Fibroblast of lung (primary cell): ENCODE measurements around the gene SIRPB1.

Experiments
- EZH2 ChIP-seq: IDR thresholded peaks from 2 replicates; pipeline ENCODE4 v1.5.1; 2012; ENCODE audit warnings: low read length, control low read depth, mild to moderate bottlenecking; ENCODE audit errors: missing control alignments
- TF ChIP-seq, protein P1 (sequence below), 2 donors: IDR thresholded peaks in 1 of 2; conservative IDR thresholded peaks in 1 of 2; 1 replicate in 1 of 2; 2 replicates in 1 of 2; pipeline ENCODE4 v1.5.1; 2011 to 2012; ENCODE audit warnings: low read length in 2 of 2, control low read depth in 1 of 2, inconsistent platforms in 1 of 2, low read depth in 1 of 2, mild to moderate bottlenecking in 1 of 2

DNA sequence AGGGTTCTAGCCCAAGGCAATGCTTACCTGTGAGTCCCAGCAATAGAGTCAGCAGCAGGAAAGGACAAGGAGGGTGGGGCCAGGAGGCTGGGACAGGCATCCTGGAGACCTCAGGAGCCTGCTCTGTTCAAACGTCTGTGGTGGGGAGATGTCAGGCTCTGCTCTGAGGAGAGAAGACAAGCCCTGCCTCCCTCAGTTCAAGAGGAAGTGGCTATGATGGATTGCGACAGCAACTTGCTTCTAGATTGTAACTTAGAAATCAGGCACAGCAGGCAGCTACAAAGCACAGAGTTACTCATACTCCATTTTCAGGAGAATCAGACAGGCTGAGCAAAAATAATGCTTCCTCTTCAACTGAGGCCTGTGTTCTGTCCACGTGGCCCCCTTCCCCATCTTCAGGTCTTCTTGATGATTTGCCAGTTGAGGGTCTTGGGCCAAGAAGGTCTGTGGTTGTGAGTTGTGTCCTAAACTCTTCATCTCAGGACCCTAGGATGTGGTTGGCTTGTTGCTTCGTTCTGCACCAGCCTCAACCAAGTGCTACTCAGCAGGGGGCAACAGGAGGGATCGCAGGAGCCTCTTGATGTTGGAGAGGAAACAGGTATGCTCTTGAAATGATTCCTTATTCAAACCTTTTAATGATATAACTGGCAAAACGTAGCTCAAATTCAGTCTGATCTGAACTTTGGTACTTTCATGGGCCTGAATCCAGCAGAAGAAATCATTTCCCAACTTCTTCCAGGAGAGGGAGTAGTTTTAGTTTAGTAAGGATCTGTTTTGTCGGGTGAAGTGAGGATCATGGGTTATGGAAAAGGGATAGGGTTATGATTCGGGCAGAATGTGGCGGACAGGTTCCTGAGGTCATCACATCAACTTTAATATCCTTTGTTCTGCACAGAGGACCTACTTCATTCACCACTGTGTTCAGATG lies 31.0 kb downstream of the SIRPB1 start:
- TF ChIP-seq, protein P1, sequence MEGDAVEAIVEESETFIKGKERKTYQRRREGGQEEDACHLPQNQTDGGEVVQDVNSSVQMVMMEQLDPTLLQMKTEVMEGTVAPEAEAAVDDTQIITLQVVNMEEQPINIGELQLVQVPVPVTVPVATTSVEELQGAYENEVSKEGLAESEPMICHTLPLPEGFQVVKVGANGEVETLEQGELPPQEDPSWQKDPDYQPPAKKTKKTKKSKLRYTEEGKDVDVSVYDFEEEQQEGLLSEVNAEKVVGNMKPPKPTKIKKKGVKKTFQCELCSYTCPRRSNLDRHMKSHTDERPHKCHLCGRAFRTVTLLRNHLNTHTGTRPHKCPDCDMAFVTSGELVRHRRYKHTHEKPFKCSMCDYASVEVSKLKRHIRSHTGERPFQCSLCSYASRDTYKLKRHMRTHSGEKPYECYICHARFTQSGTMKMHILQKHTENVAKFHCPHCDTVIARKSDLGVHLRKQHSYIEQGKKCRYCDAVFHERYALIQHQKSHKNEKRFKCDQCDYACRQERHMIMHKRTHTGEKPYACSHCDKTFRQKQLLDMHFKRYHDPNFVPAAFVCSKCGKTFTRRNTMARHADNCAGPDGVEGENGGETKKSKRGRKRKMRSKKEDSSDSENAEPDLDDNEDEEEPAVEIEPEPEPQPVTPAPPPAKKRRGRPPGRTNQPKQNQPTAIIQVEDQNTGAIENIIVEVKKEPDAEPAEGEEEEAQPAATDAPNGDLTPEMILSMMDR (conservative IDR thresholded peaks at IDR 0.05 in 1 of 2, IDR thresholded peaks at IDR 0.05 in 1 of 2; ENCODE audit: low read depth in 1 of 2, low read length in 2 of 2), result no peak
- TF ChIP-seq EZH2, result no peak
